ENCODE results near the gene SLC25A47.

DNA sequence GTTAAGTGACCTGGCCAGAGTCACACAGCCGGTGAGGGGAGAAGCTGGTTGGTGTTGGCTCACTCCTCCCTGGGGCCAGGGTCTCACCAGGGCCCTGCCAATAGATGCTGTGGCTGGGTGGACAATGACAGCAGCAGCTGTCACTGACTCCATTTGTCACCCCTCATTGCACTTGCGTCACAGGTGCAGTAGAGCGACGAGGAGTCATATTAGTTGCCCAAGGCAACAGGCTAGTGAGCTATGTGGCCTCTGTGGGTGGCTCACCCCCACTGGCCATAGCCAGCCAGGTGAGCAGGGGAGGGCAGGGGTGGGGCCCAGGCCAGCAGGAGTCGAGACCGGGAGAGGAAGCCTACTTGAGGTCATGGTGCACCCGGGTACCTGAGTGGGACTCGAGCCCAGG, 9.7 kb downstream of the SLC25A47 start:
- TF ChIP-seq, protein P1, sequence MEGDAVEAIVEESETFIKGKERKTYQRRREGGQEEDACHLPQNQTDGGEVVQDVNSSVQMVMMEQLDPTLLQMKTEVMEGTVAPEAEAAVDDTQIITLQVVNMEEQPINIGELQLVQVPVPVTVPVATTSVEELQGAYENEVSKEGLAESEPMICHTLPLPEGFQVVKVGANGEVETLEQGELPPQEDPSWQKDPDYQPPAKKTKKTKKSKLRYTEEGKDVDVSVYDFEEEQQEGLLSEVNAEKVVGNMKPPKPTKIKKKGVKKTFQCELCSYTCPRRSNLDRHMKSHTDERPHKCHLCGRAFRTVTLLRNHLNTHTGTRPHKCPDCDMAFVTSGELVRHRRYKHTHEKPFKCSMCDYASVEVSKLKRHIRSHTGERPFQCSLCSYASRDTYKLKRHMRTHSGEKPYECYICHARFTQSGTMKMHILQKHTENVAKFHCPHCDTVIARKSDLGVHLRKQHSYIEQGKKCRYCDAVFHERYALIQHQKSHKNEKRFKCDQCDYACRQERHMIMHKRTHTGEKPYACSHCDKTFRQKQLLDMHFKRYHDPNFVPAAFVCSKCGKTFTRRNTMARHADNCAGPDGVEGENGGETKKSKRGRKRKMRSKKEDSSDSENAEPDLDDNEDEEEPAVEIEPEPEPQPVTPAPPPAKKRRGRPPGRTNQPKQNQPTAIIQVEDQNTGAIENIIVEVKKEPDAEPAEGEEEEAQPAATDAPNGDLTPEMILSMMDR (IDR thresholded peaks at IDR 0.05) = no peak
- TF ChIP-seq POLR2A (IDR thresholded peaks at IDR 0.05) = no peak
